Transverse colon (tissue), 3 donors: ENCODE results near the gene SIN3A.

Source experiments
- EP300 ChIP-seq: sonication (generic); formaldehyde crosslinking; IDR thresholded peaks from one replicate; pipeline ENCODE4 v1.6.1; 2017; ENCODE audit warnings: antibody characterized with exemption, low read depth
- POLR2A ChIP-seq: fragments of 450-650 bp; IDR thresholded peaks from one replicate; pipeline ENCODE4 v1.6.1; 2016; ENCODE audit warnings: antibody characterized with exemption, mild to moderate bottlenecking, moderate library complexity
- TF ChIP-seq, protein P1 (sequence below), 5 experiments: fragments of 200-600 bp in 3 of 5; fragments of 450-650 bp in 2 of 5; sonication (generic) in 3 of 5; IDR thresholded peaks; 1 replicate in 2 of 5; 2 replicates in 3 of 5; pipeline ENCODE4 v1.5.1; 2016 to 2017; ENCODE audit warnings: antibody characterized with exemption in 5 of 5, inconsistent platforms in 3 of 5, mild to moderate bottlenecking in 2 of 5, moderate library complexity in 1 of 5

DNA sequence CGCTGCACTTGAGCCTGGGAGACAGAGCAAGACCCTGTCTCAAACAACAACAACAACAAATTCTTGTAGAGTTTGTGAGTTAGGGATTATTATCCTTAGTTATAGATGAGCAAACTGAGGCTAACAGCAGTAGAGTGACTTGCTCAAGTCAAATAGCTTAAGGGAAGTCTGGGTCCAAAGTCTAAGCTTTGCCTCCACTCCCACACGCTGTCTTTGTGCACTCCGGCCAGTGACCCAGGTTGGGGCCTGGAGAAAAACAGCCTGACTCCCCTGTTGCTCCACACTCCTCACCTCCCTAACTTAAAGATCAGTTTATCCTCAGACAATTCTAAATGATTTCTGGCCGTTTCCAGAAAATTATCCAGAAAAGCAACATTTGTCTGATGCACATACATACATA is 9.2 kb upstream of the SIN3A start:
- TF ChIP-seq, protein P1, sequence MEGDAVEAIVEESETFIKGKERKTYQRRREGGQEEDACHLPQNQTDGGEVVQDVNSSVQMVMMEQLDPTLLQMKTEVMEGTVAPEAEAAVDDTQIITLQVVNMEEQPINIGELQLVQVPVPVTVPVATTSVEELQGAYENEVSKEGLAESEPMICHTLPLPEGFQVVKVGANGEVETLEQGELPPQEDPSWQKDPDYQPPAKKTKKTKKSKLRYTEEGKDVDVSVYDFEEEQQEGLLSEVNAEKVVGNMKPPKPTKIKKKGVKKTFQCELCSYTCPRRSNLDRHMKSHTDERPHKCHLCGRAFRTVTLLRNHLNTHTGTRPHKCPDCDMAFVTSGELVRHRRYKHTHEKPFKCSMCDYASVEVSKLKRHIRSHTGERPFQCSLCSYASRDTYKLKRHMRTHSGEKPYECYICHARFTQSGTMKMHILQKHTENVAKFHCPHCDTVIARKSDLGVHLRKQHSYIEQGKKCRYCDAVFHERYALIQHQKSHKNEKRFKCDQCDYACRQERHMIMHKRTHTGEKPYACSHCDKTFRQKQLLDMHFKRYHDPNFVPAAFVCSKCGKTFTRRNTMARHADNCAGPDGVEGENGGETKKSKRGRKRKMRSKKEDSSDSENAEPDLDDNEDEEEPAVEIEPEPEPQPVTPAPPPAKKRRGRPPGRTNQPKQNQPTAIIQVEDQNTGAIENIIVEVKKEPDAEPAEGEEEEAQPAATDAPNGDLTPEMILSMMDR (IDR thresholded peaks at IDR 0.05), result no peak
- TF ChIP-seq EP300 (no peak), POLR2A (no peak)
